ENCODE measurements around the gene ACAP3.

ACAP3 gene

GRCh38 chr1:1300352-1300739 is 7.4 kb downstream of the ACAP3 start:
- no peaks in the 10 kb centered on the region for H3K9me3 ChIP-seq
- H3K4me3 ChIP-seq, result no peak overlapping the region
- peaks cover 10% of the 10 kb centered on the region for H3K4me1 ChIP-seq
- in situ Hi-C loops (cut with MboI; ENCODE audit: low sequenced_read_pairs), result loop anchor here (10.0 kb wide), 2 partner anchors 56 to 186 kb away; partner anchors contain the start of genes C1QTNF12 and C1orf159
- DNase-seq (ENCODE audit: low spot score in 2 of 2), result no peak
- H3K36me3 ChIP-seq (replicated peaks), result no peaks in the 10 kb centered on the region
- no peaks in the 10 kb centered on the region for H3K27me3 ChIP-seq (ENCODE audit: low read depth)

- in situ Hi-C loops (cut with MboI; ENCODE audit: low sequenced_read_pairs), result loop anchor here (10.0 kb wide), 2 partner anchors 55 to 185 kb away; partner anchors contain the start of genes C1QTNF12 and C1orf159
- Histone ChIP-seq H3K4me1 (peaks cover 5% of the 10 kb centered on the region), H3K27me3 (ENCODE audit: low read depth) (no peaks in the 10 kb centered on the region), H3K9me3 (no peaks in the 10 kb centered on the region), H3K36me3 (replicated peaks) (no peaks in the 10 kb centered on the region), H3K4me3 (no peak overlapping the region)
- no peak for DNase-seq (ENCODE audit: low spot score in 2 of 2)
Observed at GRCh38 chr1:1299686-1300351, 7.9 kb downstream of the ACAP3 start.

- Histone ChIP-seq H3K27me3 (ENCODE audit: low read depth) (no peaks in the 10 kb centered on the region), H3K36me3 (replicated peaks) (no peaks in the 10 kb centered on the region), H3K4me1 (no peaks in the 10 kb centered on the region), H3K9me3 (no peaks in the 10 kb centered on the region), H3K4me3 (no peak overlapping the region)
- in situ Hi-C loops (cut with MboI; ENCODE audit: low sequenced_read_pairs), result no loop called here
- DNase-seq (ENCODE audit: low spot score in 2 of 2), result peak in 1 of 2 experiments; percentile 55
Observed at GRCh38 chr1:1298861-1299685, 8.7 kb downstream of the ACAP3 start.

GRCh38 chr1:1297802-1298424 is 9.8 kb downstream of the ACAP3 start:
- H3K9me3 ChIP-seq, result no peaks in the 10 kb centered on the region
- H3K27me3 ChIP-seq (ENCODE audit: low read depth), result no peaks in the 10 kb centered on the region
- in situ Hi-C loops (cut with MboI; ENCODE audit: low sequenced_read_pairs), result no loop called here
- no peak overlapping the region for H3K4me3 ChIP-seq
- H3K4me1 ChIP-seq, result no peaks in the 10 kb centered on the region
- no peaks in the 10 kb centered on the region for H3K36me3 ChIP-seq (replicated peaks)
- DNase-seq (ENCODE audit: low spot score in 2 of 2), result no peak

- no peaks in the 10 kb centered on the region for H3K27me3 ChIP-seq (ENCODE audit: low read depth)
- in situ Hi-C loops (cut with MboI; ENCODE audit: low sequenced_read_pairs), result no loop called here
- no peak for DNase-seq (ENCODE audit: low spot score in 2 of 2)
- no peaks in the 10 kb centered on the region; the same call in 1 of the 2 replicates for H3K36me3 ChIP-seq (replicated peaks)
- no peaks in the 10 kb centered on the region for H3K4me1 ChIP-seq
- H3K4me3 ChIP-seq, result no peak overlapping the region
- H3K9me3 ChIP-seq, result no peaks in the 10 kb centered on the region
Observed at GRCh38 chr1:1296070-1297061, 11.4 kb downstream of the ACAP3 start.

GRCh38 chr1:1295154-1295923 is 12.4 kb downstream of the ACAP3 start:
- in situ Hi-C loops (cut with MboI; ENCODE audit: low sequenced_read_pairs), result no loop called here

GRCh38 chr1:1294250-1294890 is 13.4 kb downstream of the ACAP3 start:
- no peak overlapping the region for H3K4me3 ChIP-seq
- in situ Hi-C loops (cut with MboI; ENCODE audit: low sequenced_read_pairs), result no loop called here

More at GRCh38 chr1:1295154-1295923, 12.4 kb downstream of the ACAP3 start:
- no peak overlapping the region for H3K4me3 ChIP-seq
- H3K4me1 ChIP-seq, result no peaks in the 10 kb centered on the region
- H3K9me3 ChIP-seq, result no peaks in the 10 kb centered on the region
- H3K27me3 ChIP-seq (ENCODE audit: low read depth), result no peaks in the 10 kb centered on the region
- no peak for DNase-seq (ENCODE audit: low spot score in 2 of 2)
- no peaks in the 10 kb centered on the region; the same call in 1 of the 2 replicates for H3K36me3 ChIP-seq (replicated peaks)

GRCh38 chr1:1293263-1294249 is 14.2 kb downstream of the ACAP3 start:
- Histone ChIP-seq H3K36me3 (replicated peaks) (no peaks in the 10 kb centered on the region; the same call in 1 of the 2 replicates), H3K4me1 (no peaks in the 10 kb centered on the region), H3K9me3 (no peaks in the 10 kb centered on the region), H3K4me3 (no peak overlapping the region), H3K27me3 (ENCODE audit: low read depth) (no peaks in the 10 kb centered on the region)
- no peak for DNase-seq (ENCODE audit: low spot score in 2 of 2)
- in situ Hi-C loops (cut with MboI; ENCODE audit: low sequenced_read_pairs), result no loop called here

More at GRCh38 chr1:1294250-1294890, 13.4 kb downstream of the ACAP3 start:
- Histone ChIP-seq H3K4me1 (no peaks in the 10 kb centered on the region), H3K36me3 (replicated peaks) (no peaks in the 10 kb centered on the region; the same call in 1 of the 2 replicates), H3K9me3 (no peaks in the 10 kb centered on the region), H3K27me3 (ENCODE audit: low read depth) (no peaks in the 10 kb centered on the region)
- no peak for DNase-seq (ENCODE audit: low spot score in 2 of 2)

- H3K36me3 ChIP-seq (replicated peaks), result no peaks in the 10 kb centered on the region; the same call in 1 of the 2 replicates
- H3K4me3 ChIP-seq, result no peak overlapping the region
- H3K4me1 ChIP-seq, result no peaks in the 10 kb centered on the region
- H3K27me3 ChIP-seq (ENCODE audit: low read depth), result no peaks in the 10 kb centered on the region
- in situ Hi-C loops (cut with MboI; ENCODE audit: low sequenced_read_pairs), result no loop called here
- H3K9me3 ChIP-seq, result no peaks in the 10 kb centered on the region
- no peak for DNase-seq (ENCODE audit: low spot score in 2 of 2)
Observed at GRCh38 chr1:1292851-1293250, 14.9 kb downstream of the ACAP3 start.

- Histone ChIP-seq H3K9me3 (no peaks in the 10 kb centered on the region), H3K36me3 (replicated peaks) (no peaks in the 10 kb centered on the region; the same call in 1 of the 2 replicates), H3K4me1 (no peaks in the 10 kb centered on the region), H3K27me3 (ENCODE audit: low read depth) (no peaks in the 10 kb centered on the region), H3K4me3 (no peak overlapping the region)
- no peak for DNase-seq (ENCODE audit: low spot score in 2 of 2)
- in situ Hi-C loops (cut with MboI; ENCODE audit: low sequenced_read_pairs), result no loop called here
Observed at GRCh38 chr1:1292442-1292779, 15.3 kb downstream of the ACAP3 start.
